OCI-LY3 (cell line): Measurements from ENCODE around the gene TCEAL9.

Experiments used
- CTCF ChIP-seq: fragments of 200-600, 300-600 bp; sonication (generic); IDR thresholded peaks from 2 replicates; pipeline ENCODE4 v1.5.1; 2014; ENCODE audit warnings: antibody characterized with exemption, low read length, low read depth
- EZH2phosphoT487 ChIP-seq: fragments of 200-600 bp; shearing (Covaris generic); IDR thresholded peaks from 2 replicates; pipeline ENCODE4 v1.6.1; 2018; ENCODE audit warnings: antibody characterized with exemption, mixed run types, low read depth

- TF ChIP-seq CTCF, result no peak
- TF ChIP-seq EZH2phosphoT487, result no peak
Observed at GRCh38 chrX:103369479-103369878, 13.2 kb downstream of the TCEAL9 start.
